HG02970 (cell line): ENCODE measurements around the gene GSG1.
"Not testable (repeated sequence)": the region's sequence is repeated elsewhere in the genome, so short reads cannot be mapped to it uniquely, and the experiment has no call there.

Experiments
- ATAC-seq: cut with Tn5 transposase; IDR thresholded peaks from one replicate; pipeline ENCODE4 v1.9.1; 2021; ENCODE audit warnings: mild to moderate bottlenecking, moderate library complexity, moderate number of reproducible peaks; ENCODE audit not compliant: unreplicated experiment, low FRiP score

GSG1 gene

GRCh38 chr12:13066459-13066858 is 37.0 kb downstream of the GSG1 start:
- no peak for ATAC-seq

GRCh38 chr12:13066014-13066413 is 37.5 kb downstream of the GSG1 start:
- no peak for ATAC-seq

GRCh38 chr12:13062669-13063068 is 40.8 kb downstream of the GSG1 start:
- ATAC-seq: no peak

GRCh38 chr12:13061377-13061776 is 42.1 kb downstream of the GSG1 start:
- ATAC-seq: no peak

GRCh38 chr12:13060581-13060980 is 42.9 kb downstream of the GSG1 start:
- no peak for ATAC-seq

- ATAC-seq: not testable (repeated sequence)
Measured at GRCh38 chr12:13053617-13054016, 49.9 kb downstream of the GSG1 start.

DNA sequence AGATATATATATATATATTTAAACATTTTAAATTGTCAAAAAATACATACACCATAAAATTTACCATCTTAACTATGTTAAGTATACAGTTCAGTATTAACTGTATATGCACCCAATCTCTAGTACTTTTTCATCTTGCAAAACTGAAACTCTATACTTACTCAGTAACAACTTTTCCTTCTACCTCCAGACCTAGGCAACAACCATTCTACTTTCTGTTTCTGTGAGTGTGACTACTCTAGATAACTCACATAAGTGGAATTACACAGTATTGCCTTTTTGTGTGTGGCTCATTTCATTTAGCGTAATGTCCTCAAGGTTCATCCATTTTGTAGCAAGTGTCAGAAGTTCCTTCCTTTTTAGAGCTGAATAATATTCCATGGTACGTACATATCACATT is 51.0 kb downstream of the GSG1 start:
- no peak for ATAC-seq

DNA sequence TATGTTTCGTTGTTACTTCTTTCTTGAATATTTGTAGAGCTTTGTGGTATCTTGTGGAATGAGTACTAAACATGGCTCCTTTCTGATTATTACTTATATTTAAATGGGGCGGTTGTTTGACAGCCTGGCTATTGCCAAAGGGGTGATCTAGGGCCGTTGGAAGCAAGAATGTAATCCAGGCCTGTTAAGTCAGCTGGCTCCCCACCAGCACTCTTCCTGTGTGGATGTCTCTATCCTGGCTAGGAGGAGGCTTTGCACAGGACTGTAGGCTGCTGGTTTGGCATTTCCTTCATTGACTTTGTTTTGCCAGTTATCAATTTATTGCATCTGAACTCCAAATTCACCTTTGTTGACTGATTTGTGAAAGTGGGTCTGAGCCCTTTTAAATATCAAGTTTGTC is 53.7 kb downstream of the GSG1 start:
- ATAC-seq: no peak

DNA sequence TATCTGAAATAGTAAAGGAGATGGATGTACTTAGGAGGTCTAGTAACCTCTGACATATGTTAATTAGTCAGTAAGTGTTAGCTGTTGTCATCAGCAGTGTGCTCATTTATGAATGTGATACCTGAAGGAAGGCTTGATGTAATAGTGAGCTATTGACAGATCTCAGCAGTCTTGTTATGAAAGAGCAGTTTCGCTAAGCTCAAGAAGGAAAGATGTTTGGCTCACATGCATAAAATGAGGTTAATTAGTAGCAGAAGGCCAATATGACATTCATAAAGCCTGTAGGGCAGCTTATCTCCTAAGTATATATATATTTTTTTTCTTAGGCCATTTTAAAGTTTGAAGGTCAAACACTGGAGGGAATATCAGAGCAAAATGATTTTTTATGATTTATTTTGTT is 56.5 kb downstream of the GSG1 start:
- ATAC-seq: no peak

- no peak for ATAC-seq
Measured at GRCh38 chr12:13045816-13046215, 57.7 kb downstream of the GSG1 start.

GRCh38 chr12:13044906-13045299 is 58.6 kb downstream of the GSG1 start:
- ATAC-seq: no peak

DNA sequence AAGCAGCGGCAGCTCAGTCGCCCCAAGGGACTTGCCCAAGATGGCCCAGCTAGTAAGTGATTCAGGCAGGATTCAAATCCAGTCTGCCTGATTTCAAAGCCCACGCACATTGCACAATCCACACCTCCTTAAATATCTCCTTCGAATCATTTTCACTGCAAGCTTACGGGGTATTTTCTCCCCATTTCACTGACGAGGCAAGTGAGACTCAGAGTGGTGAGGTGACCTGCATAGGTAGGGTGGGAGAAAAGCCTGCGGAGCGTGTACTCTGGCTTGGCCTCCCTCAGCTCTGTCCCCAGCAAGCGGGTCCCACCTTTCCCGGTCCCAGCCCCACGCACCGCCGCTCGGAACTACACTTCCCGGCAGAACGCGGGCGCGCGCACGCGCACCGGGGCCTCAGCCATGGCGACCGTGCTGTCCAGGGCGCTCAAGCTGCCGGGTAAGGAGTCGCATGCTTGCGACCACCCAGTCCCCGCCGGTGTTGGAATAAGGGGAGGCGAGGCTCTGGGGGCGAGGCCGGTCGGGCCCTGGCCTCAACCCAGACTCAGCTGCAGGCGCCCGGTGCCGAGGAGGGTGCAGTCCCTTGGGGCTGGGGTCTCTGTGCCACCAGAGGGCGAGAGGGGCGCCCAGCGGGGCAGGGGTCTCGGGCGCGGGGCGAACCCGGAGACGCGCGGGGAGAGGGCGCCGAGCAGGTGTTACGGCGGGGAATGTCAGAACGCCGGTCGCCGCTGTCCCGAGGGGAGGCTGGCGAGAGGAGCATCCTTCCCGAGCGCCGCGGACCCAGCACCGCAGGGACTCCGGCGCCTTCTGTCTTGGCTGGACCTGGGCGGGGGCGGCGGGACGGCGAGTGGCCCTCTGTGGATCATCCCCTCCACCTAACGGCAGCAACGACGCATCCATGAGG is 59.2 kb downstream of the GSG1 start, which contains the start of gene FAM234B:
FAM234B (plus strand) TSS at position 380 of the 904 bp plus-strand sequence; CDS start at position 403, 23 bp downstream.
- ATAC-seq: peak; percentile 71

- no peak for ATAC-seq
Measured at GRCh38 chr12:13042666-13043230, 60.7 kb downstream of the GSG1 start.

GRCh38 chr12:13041224-13041623 is 62.2 kb downstream of the GSG1 start:
- no peak for ATAC-seq

GRCh38 chr12:13039328-13039956 is 64.0 kb downstream of the GSG1 start:
- ATAC-seq: no peak

DNA sequence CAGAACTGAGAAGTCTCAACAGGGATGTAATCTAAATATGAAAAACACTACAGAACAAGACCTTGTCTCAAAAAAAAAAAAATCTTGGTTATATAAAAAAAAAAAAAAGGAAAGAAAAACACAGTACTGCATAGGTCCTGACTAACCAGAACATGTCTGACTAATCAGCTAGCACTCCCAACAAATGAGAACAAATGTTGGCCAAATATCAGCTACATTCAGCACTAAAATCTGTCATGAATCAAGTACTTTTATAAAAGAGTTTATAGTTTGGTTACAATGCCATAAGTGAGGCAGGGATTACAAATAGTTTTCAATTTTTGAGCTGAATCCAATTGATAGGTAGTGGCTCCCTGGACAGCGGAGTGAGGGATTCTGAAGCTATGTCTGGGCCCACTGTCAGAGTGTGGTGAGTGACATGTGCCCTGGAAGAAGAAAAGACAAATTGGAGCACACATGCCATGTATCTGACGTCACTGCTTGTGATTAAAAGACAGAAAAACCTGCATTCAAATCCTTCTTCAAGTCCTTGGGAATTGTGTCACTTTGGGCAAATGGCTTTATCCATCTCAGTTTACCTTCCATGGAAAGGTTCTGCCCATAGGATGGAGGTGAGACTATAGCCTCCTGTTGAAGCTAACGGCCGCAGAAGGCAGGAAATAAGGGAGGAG is 64.8 kb downstream of the GSG1 start:
- no peak for ATAC-seq

GRCh38 chr12:13036881-13037280 is 66.6 kb downstream of the GSG1 start:
- no peak for ATAC-seq

DNA sequence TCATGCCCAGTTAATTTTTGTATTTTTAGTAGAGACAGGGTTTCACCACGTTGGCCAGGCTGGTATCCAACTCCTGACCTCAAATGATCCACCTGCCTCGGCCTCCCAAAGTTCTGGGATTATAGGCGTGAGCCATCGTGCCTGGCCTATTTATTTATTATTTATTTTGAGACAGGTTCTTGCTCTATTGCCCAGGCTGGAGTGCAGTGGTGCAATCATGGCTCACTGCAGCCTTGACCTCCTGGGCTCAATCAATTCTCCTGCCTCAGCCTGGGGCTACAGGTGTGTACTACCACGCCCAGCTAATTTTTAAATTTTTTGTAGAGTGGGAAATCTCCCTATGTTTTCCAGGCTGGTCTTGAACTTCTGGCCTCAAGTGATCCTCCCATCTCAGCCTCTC is 68.1 kb downstream of the GSG1 start:
- not testable (repeated sequence) for ATAC-seq
